NB4 (cell line): ENCODE data around the gene RGS3.

Source experiments
- CTCF ChIP-seq: IDR thresholded peaks from one replicate; pipeline ENCODE4 v1.5.1; 2012; ENCODE audit warnings: low read depth, low read length
- MYC ChIP-seq: IDR thresholded peaks from 2 replicates; pipeline ENCODE4 v1.6.1; 2011; ENCODE audit warnings: low read depth, low read length

GRCh38 chr9:113631137-113631765 is 167.7 kb downstream of the RGS3 start:
- TF ChIP-seq MYC (no peak), CTCF (no peak)
